Stomach (tissue), 9 donors: Measurements from ENCODE around the gene KLF9. TPM values are rescaled to one million over a fixed set of nuclear protein-coding genes. Genes with fewer than 3 reads are reported as not detected.

Experiments used
- DNase-seq, 2 donors: peaks; one replicate each; pipeline versions ENCODE4 v3.0.0 to v3.0.0-alpha.2; 2013 to 2019
- H3K27ac ChIP-seq, 5 donors: fragments of 200-600 bp in 4 of 5; sonication (generic) in 4 of 5; one replicate each; pipeline ENCODE4 v1.5.1; 2013 to 2019; ENCODE audit warnings: mild to moderate bottlenecking in 1 of 5, moderate library complexity in 1 of 5
- H3K27me3 ChIP-seq, 3 donors: fragments of 200-600 bp; sonication (generic); one replicate each; pipeline ENCODE4 v1.5.1; 2017 to 2019; ENCODE audit warnings: mixed run types in 1 of 3
- H3K36me3 ChIP-seq, 4 donors: fragments of 200-600 bp; sonication (generic); 1 replicate in 3 of 4; 2 replicates in 1 of 4; pipeline ENCODE4 v1.5.1; 2016 to 2019
- H3K4me1 ChIP-seq, 4 donors: fragments of 200-600 bp; sonication (generic); one replicate each; pipeline ENCODE4 v1.5.1; 2016 to 2019
- H3K4me3 ChIP-seq, 4 donors: fragments of 200-600 bp; sonication (generic) in 3 of 4; one replicate each; pipeline ENCODE4 v1.5.1; 2016 to 2019; ENCODE audit warnings: mild to moderate bottlenecking in 1 of 4
- H3K9me3 ChIP-seq, 4 donors: fragments of 200-600 bp; sonication (generic); one replicate each; pipeline ENCODE4 v1.5.1; 2016 to 2019
- CTCF ChIP-seq, 7 experiments: fragments of 450-650 bp in 4 of 7; fragments of 200-600 bp in 3 of 7; sonication (generic) in 3 of 7; IDR thresholded peaks; one replicate each; pipeline ENCODE4 v1.5.1; 2016 to 2019; ENCODE audit warnings: antibody characterized with exemption in 7 of 7, control low read depth in 2 of 7, mild to moderate bottlenecking in 1 of 7
- EP300 ChIP-seq: sonication (generic); formaldehyde crosslinking; IDR thresholded peaks from one replicate; pipeline ENCODE4 v1.6.1; 2017; ENCODE audit warnings: antibody characterized with exemption
- POLR2A ChIP-seq, 4 donors: fragments of 450-650 bp; IDR thresholded peaks; one replicate each; pipeline ENCODE4 v1.6.1; 2016; ENCODE audit warnings: antibody characterized with exemption in 4 of 4, control low read depth in 2 of 4, mild to moderate bottlenecking in 1 of 4, moderate library complexity in 1 of 4
- POLR2AphosphoS5 ChIP-seq, 3 donors: sonication (generic); formaldehyde crosslinking; IDR thresholded peaks; one replicate each; pipeline ENCODE4 v1.6.1; 2016; ENCODE audit warnings: antibody characterized with exemption in 3 of 3
- WGBS, 5 donors: extraction: QIAGEN DNeasy Blood & Tissue Kit in 3 of 5; methylation state at CpG; one replicate each; pipeline versions ENCODE4 v1.1.5 to v1.1.7; 2013 to 2018; 5-methylcytosine and 5-hydroxymethylcytosine counted together
- intact Hi-C: fragments of 100-400 bp; cut with DNase I; formaldehyde crosslinking; loops from one replicate; pipeline ENCODE4 v1.15.1; 2023; ENCODE audit warnings: low total_unique reads
- polyA plus RNA-seq, 3 donors: library from polyadenylated mRNA; stranded (reverse); fragments of 200-250 nt; gene quantifications; one replicate each; pipeline ENCODE4 v1.2.3, GENCODE V29; 2013
- total RNA-seq, 5 donors: library from RNA; depleted of rRNA; stranded (reverse); fragments of >200 nt; gene quantifications; one replicate each; pipeline versions ENCODE4 v1.1.0 to v1.2.3, GENCODE V29; 2014 to 2016
- donor health status: healthy with polysubstance abuse.
- donor health status: Bipolar disorder and iron deficiency.
- donor health status: healthy.

Gene KLF9
- total and polyA plus RNA-seq, 8 donors, result 27.9 to 174 (median 55.8) TPM

GRCh38 chr9:70390933-70391341 lies 23.5 kb downstream of the KLF9 start:
- Histone ChIP-seq H3K4me3 (no peak overlapping the region), H3K27ac (peak overlapping the region in 4 of 5 donors; percentile 17 to 65 (median 44)), H3K36me3 (peaks cover 6 to 24% (median 20%) of the 10 kb centered on the region in 4 donors), H3K4me1 (peaks cover 54 to 98% (median 83%) of the 10 kb centered on the region in 4 donors), H3K9me3 (no peaks in the 10 kb centered on the region), H3K27me3 (no peaks in the 10 kb centered on the region)
- intact Hi-C loops, result no loop called here
- no peak for DNase-seq
- TF ChIP-seq CTCF (IDR thresholded peaks at IDR 0.05), result no peak
- no peak for TF ChIP-seq POLR2A (IDR thresholded peaks at IDR 0.05)
- no peak for TF ChIP-seq EP300
- TF ChIP-seq POLR2AphosphoS5 (IDR thresholded peaks at IDR 0.05), result no peak
- WGBS, 5 donors, result 72 to 91% (median 76%) methylated on average over 2 of the region's 2 CpGs

GRCh38 chr9:70389621-70390266 lies 24.7 kb downstream of the KLF9 start:
- Histone ChIP-seq H3K4me1 (peaks cover 43 to 98% (median 76%) of the 10 kb centered on the region in 4 donors), H3K27ac (peak overlapping the region in 2 of 5 donors; percentile 50 to 65), H3K36me3 (peaks cover 7 to 33% (median 30%) of the 10 kb centered on the region in 4 donors), H3K4me3 (no peak overlapping the region), H3K27me3 (no peaks in the 10 kb centered on the region), H3K9me3 (no peaks in the 10 kb centered on the region)
- 50 to 59% (median 56%) methylated on average over 10 of the region's 10 CpGs for WGBS, 5 donors
- TF ChIP-seq POLR2A (IDR thresholded peaks at IDR 0.05) (no peak), CTCF (IDR thresholded peaks at IDR 0.05) (no peak), POLR2AphosphoS5 (IDR thresholded peaks at IDR 0.05) (no peak), EP300 (no peak)
- intact Hi-C loops, result no loop called here
- DNase-seq, result peak in 1 of 2 donors; percentile 35

- H3K4me3 ChIP-seq, result no peak overlapping the region
- WGBS, 5 donors, result 78 to 92% (median 80%) methylated on average over 3 of the region's 3 CpGs
- peaks cover 38 to 98% (median 72%) of the 10 kb centered on the region in 4 donors for H3K4me1 ChIP-seq
Observed at GRCh38 chr9:70389188-70389587, 25.3 kb downstream of the KLF9 start.

GRCh38 chr9:70387663-70388062 lies 26.8 kb downstream of the KLF9 start:
- H3K27ac ChIP-seq, result peak overlapping the region in 1 of 5 donors; percentile 11
- intact Hi-C loops, result no loop called here
- WGBS, 5 donors, result 86 to 94% (median 91%) methylated on average over 23 of the region's 23 CpGs
- H3K4me3 ChIP-seq, result no peak overlapping the region
- H3K9me3 ChIP-seq, result no peaks in the 10 kb centered on the region
- peaks cover 25 to 95% (median 64%) of the 10 kb centered on the region in 4 donors for H3K4me1 ChIP-seq
- H3K36me3 ChIP-seq, result peaks cover 16 to 52% (median 42%) of the 10 kb centered on the region in 4 donors
- DNase-seq, result no peak
- H3K27me3 ChIP-seq, result no peaks in the 10 kb centered on the region
- TF ChIP-seq POLR2A (IDR thresholded peaks at IDR 0.05) (no peak), CTCF (IDR thresholded peaks at IDR 0.05) (no peak), EP300 (no peak), POLR2AphosphoS5 (IDR thresholded peaks at IDR 0.05) (no peak)

More at GRCh38 chr9:70389188-70389587, 25.3 kb downstream of the KLF9 start:
- no peak for TF ChIP-seq POLR2A (IDR thresholded peaks at IDR 0.05)
- H3K9me3 ChIP-seq, result no peaks in the 10 kb centered on the region
- no peak for DNase-seq
- peak overlapping the region in 2 of 5 donors; percentile 50 to 65 for H3K27ac ChIP-seq
- intact Hi-C loops, result no loop called here
- H3K27me3 ChIP-seq, result no peaks in the 10 kb centered on the region
- peaks cover 9 to 39% (median 35%) of the 10 kb centered on the region in 4 donors for H3K36me3 ChIP-seq

- intact Hi-C loops, result no loop called here
- H3K9me3 ChIP-seq, result no peaks in the 10 kb centered on the region
- peaks cover 10 to 73% (median 46%) of the 10 kb centered on the region in 4 donors for H3K4me1 ChIP-seq
- no peak for DNase-seq
- H3K27ac ChIP-seq, result peak overlapping the region in 1 of 5 donors; percentile 6
- 62 to 73% (median 69%) methylated on average over 3 of the region's 3 CpGs for WGBS, 5 donors
- peak in 1 of 3 donors; percentile 34 for TF ChIP-seq POLR2AphosphoS5 (IDR thresholded peaks at IDR 0.05)
- no peak for TF ChIP-seq EP300
- peaks cover 16 to 55% (median 44%) of the 10 kb centered on the region in 4 donors for H3K36me3 ChIP-seq
- no peaks in the 10 kb centered on the region for H3K27me3 ChIP-seq
- no peak overlapping the region for H3K4me3 ChIP-seq
Observed at GRCh38 chr9:70385426-70385825, 29.0 kb downstream of the KLF9 start.
